AG09319 (cell line): ENCODE measurements around the gene C8B.

Experiments
- DNase-seq: peaks from one replicate; pipeline ENCODE4 v3.0.0-alpha.2; 2010; ENCODE audit warnings: low read depth; ENCODE audit errors: extremely low read depth
- TF ChIP-seq, protein P1 (sequence below): IDR thresholded peaks from 2 replicates; pipeline ENCODE4 v1.5.1; 2011; ENCODE audit warnings: low read depth, mild to moderate bottlenecking, inconsistent platforms, low read length, moderate library complexity

Gene C8B

DNA sequence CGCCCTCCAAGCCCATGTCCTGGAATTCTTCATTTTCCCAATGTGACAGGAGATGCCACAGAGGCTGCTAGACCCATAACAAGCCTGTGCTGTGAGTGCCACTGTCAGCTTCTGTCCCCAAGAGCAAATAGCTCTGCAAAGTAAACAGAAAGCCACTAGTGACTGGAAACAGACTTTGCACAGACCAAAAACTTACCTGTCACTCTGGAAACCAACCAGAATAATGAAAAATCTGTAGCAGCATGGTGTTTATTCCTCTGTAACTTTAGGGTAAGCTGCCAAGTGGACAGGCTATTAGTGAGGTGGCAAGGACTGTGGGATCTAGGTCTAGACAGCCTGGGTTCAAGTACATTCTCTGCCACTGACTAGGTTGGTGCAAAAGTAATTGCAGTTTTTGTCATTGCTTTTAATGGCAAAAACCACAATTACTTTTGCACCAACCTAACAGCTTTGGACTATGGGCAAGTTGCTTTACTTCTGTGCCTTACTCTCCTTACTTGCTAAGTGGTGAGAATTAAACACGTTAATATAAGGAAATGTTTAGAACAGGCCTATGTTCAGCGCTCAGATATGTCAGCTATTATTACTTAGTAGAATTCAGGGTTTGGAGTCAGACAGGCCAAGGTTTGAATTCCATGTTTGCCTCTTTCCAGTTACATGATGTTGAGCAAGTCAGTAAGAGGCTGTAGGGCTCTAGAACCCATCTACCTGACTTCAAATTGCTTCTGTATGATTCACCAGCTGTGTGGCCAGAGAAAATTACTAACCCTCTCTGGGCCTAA, at the start of gene C8B:
C8B (minus strand) TSS at position 100 of the 782 bp plus-strand sequence; CDS start at position 33, 67 bp downstream.
- TF ChIP-seq, protein P1, sequence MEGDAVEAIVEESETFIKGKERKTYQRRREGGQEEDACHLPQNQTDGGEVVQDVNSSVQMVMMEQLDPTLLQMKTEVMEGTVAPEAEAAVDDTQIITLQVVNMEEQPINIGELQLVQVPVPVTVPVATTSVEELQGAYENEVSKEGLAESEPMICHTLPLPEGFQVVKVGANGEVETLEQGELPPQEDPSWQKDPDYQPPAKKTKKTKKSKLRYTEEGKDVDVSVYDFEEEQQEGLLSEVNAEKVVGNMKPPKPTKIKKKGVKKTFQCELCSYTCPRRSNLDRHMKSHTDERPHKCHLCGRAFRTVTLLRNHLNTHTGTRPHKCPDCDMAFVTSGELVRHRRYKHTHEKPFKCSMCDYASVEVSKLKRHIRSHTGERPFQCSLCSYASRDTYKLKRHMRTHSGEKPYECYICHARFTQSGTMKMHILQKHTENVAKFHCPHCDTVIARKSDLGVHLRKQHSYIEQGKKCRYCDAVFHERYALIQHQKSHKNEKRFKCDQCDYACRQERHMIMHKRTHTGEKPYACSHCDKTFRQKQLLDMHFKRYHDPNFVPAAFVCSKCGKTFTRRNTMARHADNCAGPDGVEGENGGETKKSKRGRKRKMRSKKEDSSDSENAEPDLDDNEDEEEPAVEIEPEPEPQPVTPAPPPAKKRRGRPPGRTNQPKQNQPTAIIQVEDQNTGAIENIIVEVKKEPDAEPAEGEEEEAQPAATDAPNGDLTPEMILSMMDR, result no peak
- no peak for DNase-seq

DNA sequence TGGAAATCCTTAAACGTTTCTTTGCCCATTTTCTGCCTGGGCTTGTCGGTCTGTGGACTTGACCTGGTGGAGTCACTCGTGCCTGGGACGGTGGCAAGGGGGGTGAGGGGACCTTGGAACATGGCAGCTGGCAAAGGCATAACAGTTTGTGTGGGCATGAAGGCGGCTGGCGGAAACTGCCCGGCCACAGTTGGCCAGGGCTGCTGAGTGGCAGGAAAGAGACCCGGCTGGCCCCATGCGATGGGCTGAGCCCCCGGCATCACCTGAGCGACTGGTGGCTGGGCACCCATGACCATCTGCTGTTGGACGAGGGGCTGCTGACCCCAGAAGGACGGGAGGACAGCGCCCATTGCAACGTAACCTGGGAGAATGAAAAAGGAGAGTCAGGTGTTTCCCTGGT, 49.3 kb upstream of the C8B start:
- TF ChIP-seq, protein P1, result no peak
- no peak for DNase-seq

DNA sequence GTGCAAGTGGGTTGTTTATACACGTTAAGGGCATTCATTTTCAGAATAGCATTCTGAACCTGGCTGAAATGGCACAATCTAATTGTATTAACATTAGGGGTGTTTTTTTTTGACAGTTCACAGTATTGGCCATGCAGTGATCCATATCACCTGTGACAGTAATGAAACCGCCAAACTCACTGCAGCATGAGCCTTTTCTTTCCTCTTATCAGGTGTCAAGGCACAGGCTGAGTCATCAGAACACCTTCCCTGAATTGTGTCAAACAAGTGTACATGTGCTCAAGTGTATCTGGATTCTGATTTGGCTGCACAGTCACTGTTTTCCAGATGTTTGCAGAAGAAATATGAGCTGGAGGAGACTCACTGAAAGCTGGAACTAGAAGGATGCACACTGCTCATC, 47.7 kb upstream of the C8B start:
- no peak for DNase-seq
- TF ChIP-seq, protein P1, result no peak

DNA sequence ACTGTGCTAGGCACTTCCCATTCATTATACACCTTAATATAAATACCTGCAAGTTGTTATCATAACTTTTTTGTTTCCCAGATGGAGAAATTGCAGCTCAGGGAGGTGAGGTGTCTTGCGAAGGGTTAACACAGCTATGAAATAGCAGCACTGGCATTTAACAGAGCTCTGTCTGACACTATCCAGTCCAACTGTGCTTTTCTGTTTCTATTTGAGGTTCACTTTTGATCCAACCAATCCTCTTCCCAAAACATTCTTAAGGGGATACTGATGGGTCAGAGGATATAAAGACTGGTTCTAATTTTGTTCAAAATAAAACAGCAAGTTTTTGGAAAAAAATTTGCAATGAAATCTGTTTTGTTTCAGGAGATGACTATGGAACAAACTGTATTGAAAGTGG, 46.5 kb upstream of the C8B start:
- no peak for DNase-seq
- TF ChIP-seq, protein P1, result no peak

DNA sequence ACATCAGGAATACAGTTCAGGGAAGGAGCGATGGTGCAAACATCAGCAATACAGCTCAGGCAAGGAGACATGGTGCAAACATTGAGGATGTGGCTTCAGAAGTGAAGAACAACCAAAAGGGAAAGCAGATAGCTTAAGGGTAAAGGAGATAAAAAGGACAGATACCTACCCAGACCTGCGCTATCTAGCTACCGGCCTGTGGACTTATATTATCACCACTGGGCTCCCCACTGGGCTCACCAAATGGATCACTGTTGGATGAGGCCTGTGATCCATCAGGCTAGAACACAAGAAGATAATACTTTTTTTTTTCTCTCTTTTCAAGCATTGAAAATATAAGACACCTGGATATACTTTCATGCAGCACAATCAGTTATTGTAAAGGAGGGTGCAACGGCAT, 44.7 kb upstream of the C8B start:
- DNase-seq, result no peak
- TF ChIP-seq, protein P1, result no peak

DNA sequence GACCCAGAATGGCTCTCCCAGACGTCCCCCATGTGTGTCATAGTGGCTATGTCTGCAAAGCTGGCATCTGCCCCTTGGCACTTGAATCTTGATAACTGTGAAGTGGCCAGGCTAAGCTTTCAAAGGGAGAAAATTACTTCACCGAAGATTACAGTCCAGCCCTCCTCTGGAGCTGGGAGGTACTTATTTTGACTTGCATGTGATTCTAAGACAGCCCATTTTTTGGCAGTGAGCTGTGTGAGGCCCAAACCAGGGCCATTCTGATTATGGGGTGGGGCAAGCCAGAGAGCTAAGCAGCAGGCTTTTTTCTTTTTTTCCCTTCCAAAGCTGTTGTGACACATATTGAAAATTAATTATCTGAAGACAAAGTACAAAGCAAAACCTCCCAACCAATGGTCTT, 42.1 kb upstream of the C8B start:
- TF ChIP-seq, protein P1, result no peak
- DNase-seq, result no peak

DNA sequence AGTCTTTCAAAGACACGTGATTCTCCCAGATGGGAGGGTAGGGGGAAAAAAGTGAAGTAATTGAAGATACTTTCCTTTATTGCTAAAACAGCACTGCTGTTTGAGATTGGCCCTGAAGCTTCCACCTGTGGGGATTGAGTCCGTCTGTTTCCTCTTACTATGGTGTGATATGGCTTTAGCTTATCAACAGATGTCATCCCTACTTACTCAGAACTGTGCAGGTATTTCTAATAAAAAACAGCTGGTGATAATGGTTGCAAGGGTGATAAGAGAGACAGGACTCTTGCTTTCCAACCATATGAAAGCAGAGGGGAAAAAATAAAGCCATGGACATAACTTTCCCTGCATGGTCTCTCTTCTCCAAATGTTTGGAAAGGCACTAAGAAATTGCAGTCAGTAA, 41.7 kb upstream of the C8B start:
- DNase-seq, result no peak
- TF ChIP-seq, protein P1, result no peak
